Endodermal cell (in vitro differentiated cells): ENCODE measurements around the gene FEN1. TPM values are rescaled to one million over a fixed set of nuclear protein-coding genes. Genes with fewer than 3 reads are reported as not detected.

Experiments
- DNase-seq: peaks from one replicate; pipeline ENCODE4 v3.0.0-alpha.2; 2017
- H3K27ac ChIP-seq: 2 replicates; pipeline ENCODE4 v1.5.1; 2013; ENCODE audit warnings: mild to moderate bottlenecking, low read depth, low read length, moderate library complexity
- H3K27me3 ChIP-seq: 2 replicates; pipeline ENCODE4 v1.6.1; 2013; ENCODE audit warnings: mild to moderate bottlenecking, low read length, moderate library complexity; ENCODE audit not compliant: insufficient read depth, control insufficient read depth, poor library complexity, severe bottlenecking
- H3K36me3 ChIP-seq: 2 replicates; pipeline ENCODE4 v1.7.0; 2013; ENCODE audit warnings: mild to moderate bottlenecking, low read length, moderate library complexity; ENCODE audit not compliant: control insufficient read depth, insufficient read depth
- H3K4me1 ChIP-seq: one replicate; pipeline ENCODE4 v1.7.0; 2013; ENCODE audit warnings: low read length; ENCODE audit not compliant: control insufficient read depth, insufficient read depth
- H3K4me3 ChIP-seq: 2 replicates; pipeline ENCODE4 v1.5.1; 2013; ENCODE audit warnings: mild to moderate bottlenecking, low read length, moderate library complexity
- H3K9ac ChIP-seq: 2 replicates; pipeline ENCODE4 v1.6.1; 2013; ENCODE audit warnings: mild to moderate bottlenecking, low read length, moderate library complexity; ENCODE audit not compliant: poor library complexity, severe bottlenecking; ENCODE audit errors: extremely low read depth
- H3K9me3 ChIP-seq: 2 replicates; pipeline ENCODE4 v1.6.1; 2013; ENCODE audit warnings: mild to moderate bottlenecking, low read length, moderate library complexity; ENCODE audit not compliant: control insufficient read depth
- H3K27ac Mint-ChIP-seq: 2 replicates; pipeline ENCODE4 v1.8.0; 2020; ENCODE audit warnings: mixed read lengths
- H3K27me3 Mint-ChIP-seq: 2 replicates; pipeline ENCODE4 v1.8.0; 2021; ENCODE audit warnings: mild to moderate bottlenecking, mixed read lengths; ENCODE audit not compliant: insufficient read depth
- H3K36me3 Mint-ChIP-seq: 2 replicates; pipeline ENCODE4 v1.8.0; 2020; ENCODE audit warnings: low read depth, mixed read lengths
- H3K4me1 Mint-ChIP-seq: 2 replicates; pipeline ENCODE4 v1.8.0; 2020; ENCODE audit warnings: mixed read lengths
- H3K4me3 Mint-ChIP-seq: 2 replicates; pipeline ENCODE4 v1.8.0; 2020; ENCODE audit warnings: mild to moderate bottlenecking, moderate library complexity, mixed read lengths
- H3K9me3 Mint-ChIP-seq: 2 replicates; pipeline ENCODE4 v1.8.0; 2020; ENCODE audit warnings: mild to moderate bottlenecking, mixed read lengths
- CTCF ChIP-seq: fragments of 200-600 bp; sonication (generic); conservative IDR thresholded peaks from 2 replicates; pipeline ENCODE4 v1.5.0; 2021; ENCODE audit warnings: antibody characterized with exemption, mild to moderate bottlenecking
- WGBS, 2 experiments: methylation state at CpG; one replicate each; pipeline versions ENCODE4 v1.1.5 to v1.1.7; 2013; ENCODE audit warnings: missing lambda C conversion rate in 2 of 2, mixed read lengths in 1 of 2; ENCODE audit not compliant: insufficient coverage in 1 of 2, insufficient read length in 1 of 2; 5-methylcytosine and 5-hydroxymethylcytosine counted together
- total RNA-seq, 2 donors: library from RNA; stranded (reverse); fragmentation: NEBNext Ultra II Directional in 1 of 2; extraction: Animal tissue kit (Norgen Biotek cat#: 25700) in 1 of 2; gene quantifications; 2 replicates in 1 of 2; 3 replicates in 1 of 2; pipeline ENCODE4 v1.2.1, GENCODE V29; 2021

The FEN1 gene
- total RNA-seq, 2 donors from 2014 or later: 66.7 to 81.8 TPM

DNA sequence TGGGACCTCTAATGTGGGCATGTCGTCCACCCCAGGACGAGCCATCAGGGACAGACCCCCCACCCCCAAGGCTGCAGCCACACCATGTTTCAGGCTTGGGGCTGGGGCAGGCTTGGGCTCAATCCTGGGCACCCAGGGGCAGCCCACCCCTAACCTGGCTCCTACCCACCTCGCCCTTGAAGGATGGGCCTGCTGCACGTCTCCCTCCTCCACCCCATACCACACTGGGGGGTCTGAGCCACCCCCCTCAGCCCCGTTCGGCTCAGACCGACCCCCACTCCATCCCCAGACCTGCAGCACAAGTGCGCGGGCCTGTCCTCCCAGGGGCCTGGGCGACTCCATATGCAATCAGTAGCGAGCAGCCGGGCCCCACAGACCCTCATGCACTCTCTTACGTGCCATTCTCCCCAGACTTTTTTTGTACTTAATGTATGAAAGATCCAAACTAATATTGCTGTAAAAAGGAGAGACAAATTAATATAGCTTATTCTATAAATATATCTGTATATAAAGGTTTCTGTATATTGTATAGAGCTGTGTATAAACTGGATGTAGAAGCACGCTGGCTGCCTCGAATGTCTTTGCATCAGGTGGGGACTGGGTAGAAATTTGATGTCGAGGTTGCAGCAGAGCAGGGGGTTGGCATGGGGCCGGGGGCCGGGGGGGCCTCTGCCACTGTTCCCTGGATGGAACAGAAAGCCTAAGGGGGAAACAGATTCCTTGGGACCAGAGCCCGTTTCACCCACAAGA is 46.1 kb upstream of the FEN1 start:
- no peak overlapping the region for H3K27ac Mint-ChIP-seq
- H3K9me3 Mint-ChIP-seq: no peaks in the 10 kb centered on the region
- Histone ChIP-seq H3K27ac (no peak overlapping the region), H3K4me3 (no peak overlapping the region), H3K4me1 (peaks cover 15% of the 10 kb centered on the region), H3K9ac (no peak overlapping the region), H3K27me3 (no peaks in the 10 kb centered on the region), H3K36me3 (no peaks in the 10 kb centered on the region), H3K9me3 (no peaks in the 10 kb centered on the region)
- no peak for DNase-seq
- peaks cover 10% of the 10 kb centered on the region for H3K36me3 Mint-ChIP-seq
- TF ChIP-seq CTCF: no peak
- H3K4me1 Mint-ChIP-seq: peaks cover 8% of the 10 kb centered on the region
- H3K27me3 Mint-ChIP-seq: peaks cover 8% of the 10 kb centered on the region
- no peak overlapping the region for H3K4me3 Mint-ChIP-seq
- WGBS, 2 experiments: 80 to 84% methylated on average over 8 to 19 of the region's 19 CpGs

- Mint-ChIP-seq H3K36me3 (peaks cover 3% of the 10 kb centered on the region), H3K4me1 (peaks cover 8% of the 10 kb centered on the region)
- peak; percentile 94 for TF ChIP-seq CTCF
Observed at GRCh38 chr11:61747192-61747966, 45.3 kb upstream of the FEN1 start.

DNA sequence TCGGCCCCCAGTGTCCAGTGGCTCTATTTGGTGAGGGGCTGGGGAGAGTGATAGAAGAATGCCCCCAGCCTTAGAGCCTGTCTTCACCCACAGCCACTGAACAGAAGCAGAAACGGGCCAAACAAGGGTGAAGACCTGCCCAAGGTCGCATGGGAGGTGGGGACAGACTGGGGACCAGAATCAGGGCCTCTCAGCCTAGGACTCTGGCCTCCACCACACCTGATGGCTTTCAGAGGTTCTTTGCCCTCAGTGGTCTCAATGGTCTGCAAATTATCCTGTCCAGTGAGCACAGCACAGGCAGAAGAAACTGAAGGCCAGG is 44.8 kb upstream of the FEN1 start:
- WGBS, 2 experiments: 83 to 90% methylated on average over 1 to 2 of the region's 3 CpGs
- Mint-ChIP-seq H3K27me3 (peaks cover 14% of the 10 kb centered on the region), H3K9me3 (no peaks in the 10 kb centered on the region), H3K4me3 (no peak overlapping the region), H3K27ac (no peak overlapping the region), H3K4me1 (peaks cover 8% of the 10 kb centered on the region), H3K36me3 (peaks cover under 1% of the 10 kb centered on the region)
- no peaks in the 10 kb centered on the region for H3K27me3 ChIP-seq
- H3K9ac ChIP-seq: no peak overlapping the region
- H3K36me3 ChIP-seq: no peaks in the 10 kb centered on the region
- no peak for DNase-seq
- no peak overlapping the region for H3K27ac ChIP-seq
- TF ChIP-seq CTCF: peak; percentile 8
- no peaks in the 10 kb centered on the region for H3K9me3 ChIP-seq
- H3K4me1 ChIP-seq: peaks cover 15% of the 10 kb centered on the region
- H3K4me3 ChIP-seq: no peak overlapping the region

More at GRCh38 chr11:61747192-61747966, 45.3 kb upstream of the FEN1 start:
- peak; percentile 95 for DNase-seq
- Mint-ChIP-seq H3K27me3 (peaks cover 13% of the 10 kb centered on the region), H3K4me3 (no peak overlapping the region), H3K9me3 (no peaks in the 10 kb centered on the region), H3K27ac (no peak overlapping the region)
- H3K27ac ChIP-seq: no peak overlapping the region
- no peaks in the 10 kb centered on the region for H3K36me3 ChIP-seq
- no peaks in the 10 kb centered on the region for H3K27me3 ChIP-seq
- WGBS, 2 experiments: 72 to 93% methylated on average over 4 to 19 of the region's 19 CpGs
- peaks cover 15% of the 10 kb centered on the region for H3K4me1 ChIP-seq
- no peak overlapping the region for H3K9ac ChIP-seq
- no peak overlapping the region for H3K4me3 ChIP-seq
- no peaks in the 10 kb centered on the region for H3K9me3 ChIP-seq
